ENCODE results near the gene DNAJB11. TPM values are rescaled to one million over a fixed set of nuclear protein-coding genes. Genes with fewer than 3 reads are reported as not detected.
A peak's percentile ranks its signal among the peaks of the same experiment; 100 is the strongest.

DNAJB11 gene
- total RNA-seq, 2 donors from 2014 or later: 37.0 to 39.5 TPM

- DNase-seq (ENCODE audit: low spot score): no peak
- intact Hi-C loops (cut with DNase I): loop anchor here in 1 of 2 donors (10.0 kb wide), 1 partner anchor 212 kb away; no protein-coding TSS in a partner anchor
Measured at GRCh38 chr3:186612721-186613636, 42.5 kb downstream of the DNAJB11 start, which contains the start of gene AHSG. TSS of gene AHSG (plus strand) at chr3:186613060. CDS start at chr3:186613142, 82 bp downstream.

DNA sequence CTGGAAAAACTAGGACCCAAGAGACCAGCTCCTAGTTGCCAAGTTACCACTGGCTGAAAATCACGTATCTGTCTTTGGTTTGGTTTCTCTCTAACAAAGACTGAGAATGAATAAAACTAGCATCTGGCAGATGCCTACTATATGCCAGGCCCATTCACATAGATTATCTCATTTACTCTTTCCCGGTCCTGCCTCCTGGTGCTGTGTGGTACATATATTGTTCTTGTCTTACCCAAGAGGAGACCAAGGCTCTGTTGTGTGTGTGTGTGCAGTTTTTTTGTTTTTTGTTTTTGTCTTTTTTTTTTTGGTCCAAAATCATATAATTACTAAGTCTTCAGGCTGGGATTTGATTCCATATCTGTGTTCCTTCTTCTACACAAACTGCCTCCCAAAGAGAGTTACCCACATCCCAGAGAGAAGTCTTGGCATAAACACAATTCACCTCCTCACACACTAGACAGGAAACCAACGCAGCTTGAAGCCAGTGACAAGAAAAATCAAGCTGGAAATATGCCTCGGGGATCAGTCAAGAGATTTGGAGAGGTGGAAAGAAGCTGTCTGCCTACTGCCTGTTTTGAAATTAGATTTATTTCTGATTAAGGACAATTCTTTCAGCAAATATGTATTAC, 43.2 kb downstream of the DNAJB11 start:
- intact Hi-C loops (cut with DNase I): loop anchor here in 1 of 2 donors (10.0 kb wide), 1 partner anchor 211 kb away; no protein-coding TSS in a partner anchor
- DNase-seq (ENCODE audit: low spot score): no peak

DNA sequence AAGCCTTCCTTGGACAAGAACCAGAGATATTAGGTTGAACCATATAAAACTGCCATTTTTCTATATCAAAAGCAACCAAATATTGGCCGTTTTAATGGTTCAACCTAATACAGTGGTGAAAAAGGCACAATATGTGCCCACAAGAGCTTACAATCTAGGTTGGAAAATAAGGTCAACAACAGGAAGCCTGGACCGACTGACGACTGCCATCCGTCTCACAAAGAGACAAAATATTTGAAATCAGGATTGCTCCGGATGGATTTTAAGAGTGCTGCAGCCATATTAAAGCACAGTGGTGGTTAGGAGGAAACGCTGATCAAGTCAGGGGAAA, 43.7 kb downstream of the DNAJB11 start:
- intact Hi-C loops (cut with DNase I): loop anchor here in 1 of 2 donors (10.0 kb wide), 1 partner anchor 211 kb away; no protein-coding TSS in a partner anchor

GRCh38 chr3:186614597-186615483, 44.3 kb downstream of the DNAJB11 start:
- peak; percentile 87 for DNase-seq (ENCODE audit: low spot score)
- intact Hi-C loops (cut with DNase I): loop anchor here (5.0 to 10.0 kb wide), 2 partner anchors 202 to 210 kb away; no protein-coding TSS in a partner anchor

More for the DNA sequence above, 43.7 kb downstream of the DNAJB11 start:
- no peak for DNase-seq (ENCODE audit: low spot score)

DNA sequence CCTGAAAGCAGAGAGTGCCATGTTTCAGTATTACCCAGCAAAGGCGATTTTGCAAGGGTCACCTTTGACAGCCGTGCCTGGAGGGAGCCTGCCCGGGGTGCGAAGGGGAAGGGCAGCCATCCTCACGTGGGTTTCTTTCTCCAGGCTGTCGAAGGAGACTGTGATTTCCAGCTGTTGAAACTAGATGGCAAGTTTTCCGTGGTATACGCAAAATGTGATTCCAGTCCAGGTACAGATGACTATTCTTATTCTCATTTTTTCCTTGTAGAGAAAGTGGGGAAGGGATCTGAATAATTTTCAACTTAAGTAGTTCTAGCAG, 45.7 kb downstream of the DNAJB11 start:
- intact Hi-C loops (cut with DNase I): loop anchor here (5.0 to 10.0 kb wide), 2 partner anchors 201 to 209 kb away; no protein-coding TSS in a partner anchor
- no peak for DNase-seq (ENCODE audit: low spot score)

GRCh38 chr3:186617036-186617946, 46.8 kb downstream of the DNAJB11 start:
- DNase-seq (ENCODE audit: low spot score): peak; percentile 97
- intact Hi-C loops (cut with DNase I): loop anchor here (5.0 to 10.0 kb wide), 2 partner anchors 200 to 208 kb away; no protein-coding TSS in a partner anchor

GRCh38 chr3:186618318-186618938, 47.9 kb downstream of the DNAJB11 start:
- DNase-seq (ENCODE audit: low spot score): no peak
- intact Hi-C loops (cut with DNase I): loop anchor here (5.0 to 10.0 kb wide), 2 partner anchors 199 to 206 kb away; no protein-coding TSS in a partner anchor

GRCh38 chr3:186619787-186620212, 49.3 kb downstream of the DNAJB11 start:
- intact Hi-C loops (cut with DNase I): loop anchor here (5.0 to 10.0 kb wide), 2 partner anchors 198 to 205 kb away; no protein-coding TSS in a partner anchor
- no peak for DNase-seq (ENCODE audit: low spot score)

GRCh38 chr3:186620213-186621092, 49.9 kb downstream of the DNAJB11 start:
- intact Hi-C loops (cut with DNase I): no loop called here
- no peak for DNase-seq (ENCODE audit: low spot score)

DNA sequence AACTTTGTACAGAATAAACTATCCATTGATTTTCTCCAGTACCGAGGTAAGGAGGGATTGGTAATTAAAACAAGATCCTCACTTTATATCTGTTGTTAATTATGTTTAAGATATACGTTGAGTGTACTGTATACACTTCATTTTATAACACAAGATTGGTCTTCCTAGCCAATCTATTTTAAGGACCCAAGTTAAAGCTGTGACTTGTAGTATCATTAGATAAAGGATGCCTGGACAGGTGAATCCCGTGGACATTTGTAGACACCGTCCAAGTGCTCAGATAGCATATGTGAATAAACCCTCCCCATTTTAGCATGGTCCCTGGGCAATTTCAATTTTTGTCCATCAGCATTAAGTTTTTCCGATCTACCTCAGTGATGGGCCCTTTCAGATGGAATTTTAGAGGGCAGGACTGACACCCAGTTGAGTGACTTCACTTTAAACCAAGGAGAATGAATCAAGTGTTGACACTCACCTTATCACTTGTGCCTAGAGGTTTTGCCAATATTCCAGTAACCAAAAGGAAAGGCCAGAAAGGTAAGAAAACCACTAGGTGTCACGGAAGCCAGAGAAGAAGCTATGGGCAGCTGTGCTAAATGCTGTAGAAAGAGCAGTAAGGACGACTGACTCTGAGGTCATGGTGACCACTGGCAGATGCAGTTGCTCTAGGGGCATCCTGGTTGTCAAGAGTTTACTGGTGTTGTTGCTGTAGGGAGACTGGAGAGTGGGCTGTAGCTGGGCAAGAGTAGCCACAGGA, 51.6 kb downstream of the DNAJB11 start:
- intact Hi-C loops (cut with DNase I): no loop called here
- DNase-seq (ENCODE audit: low spot score): no peak

GRCh38 chr3:186622651-186623310, 52.3 kb downstream of the DNAJB11 start:
- no peak for DNase-seq (ENCODE audit: low spot score)
- intact Hi-C loops (cut with DNase I): no loop called here

GRCh38 chr3:186624598-186624997, 54.1 kb downstream of the DNAJB11 start:
- DNase-seq (ENCODE audit: low spot score): no peak
- intact Hi-C loops (cut with DNase I): loop anchor here in 1 of 2 donors (2.0 kb wide), 1 partner anchor 20 kb away; no protein-coding TSS in a partner anchor

DNA sequence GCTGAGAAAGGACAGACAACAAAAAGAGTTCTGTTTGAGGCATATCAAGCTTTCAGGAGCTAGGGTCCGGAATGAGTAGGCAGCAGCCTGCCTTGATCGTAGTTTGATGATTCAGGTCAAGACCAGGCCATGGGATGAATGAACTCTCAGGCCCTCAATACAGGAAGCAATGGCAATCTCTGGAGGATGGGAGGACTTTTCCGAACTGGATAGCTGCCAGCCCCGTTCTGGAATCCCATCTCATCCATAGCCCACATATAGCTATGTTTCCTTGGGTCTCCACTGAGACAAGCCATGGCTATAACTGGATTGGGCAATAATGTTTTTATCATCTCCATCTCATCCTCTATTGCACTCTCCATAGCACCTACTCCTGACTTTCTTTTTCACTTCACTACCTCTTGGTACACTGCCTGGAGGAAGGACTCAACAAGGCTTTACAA, 55.1 kb downstream of the DNAJB11 start:
- intact Hi-C loops (cut with DNase I): loop anchor here in 1 of 2 donors (2.0 kb wide), 1 partner anchor 19 kb away; no protein-coding TSS in a partner anchor
- no peak for DNase-seq (ENCODE audit: low spot score)

DNA sequence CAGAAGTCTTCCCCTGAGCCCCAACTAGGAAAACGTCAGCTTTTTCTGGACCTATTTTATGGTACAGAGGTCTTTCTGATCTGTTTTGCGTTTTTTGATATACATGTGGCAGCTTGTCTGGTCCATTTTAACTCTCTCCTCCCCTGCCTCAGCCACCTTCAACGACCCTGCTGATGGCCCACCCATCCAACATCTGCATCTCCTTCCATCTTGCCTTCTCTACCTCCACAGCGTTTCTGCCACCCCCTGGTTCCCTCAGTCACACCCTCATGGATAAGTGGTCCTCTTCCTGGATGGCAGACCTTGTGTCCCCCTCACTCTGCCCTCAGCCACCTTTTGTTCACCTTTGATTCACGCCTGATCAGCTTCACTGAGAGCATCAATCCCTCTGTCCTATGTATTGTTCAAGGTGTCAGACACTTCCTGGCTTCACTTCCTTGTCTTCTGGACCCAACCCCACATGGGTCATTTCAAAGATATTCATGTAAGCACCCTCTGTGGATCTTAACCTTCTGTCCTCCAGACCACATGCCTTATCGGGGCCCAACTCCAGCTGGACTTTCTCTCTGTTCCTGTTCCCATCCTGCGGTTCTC, 55.8 kb downstream of the DNAJB11 start:
- DNase-seq (ENCODE audit: low spot score): no peak
- intact Hi-C loops (cut with DNase I): no loop called here

Measured in posterior vena cava (tissue), 2 donors.